T1000 (cell line): ENCODE data around the gene RNU2-63P.
"Not testable (repeated sequence)": the region's sequence is repeated elsewhere in the genome, so short reads cannot be mapped to it uniquely, and the experiment has no call there.

ENCODE experiments used
- DNase-seq: peaks from one replicate; lab custom pipeline; 2025; ENCODE audit warnings: mixed read lengths; lab: John Stamatoyannopoulos, UW

The RNU2-63P gene

DNA sequence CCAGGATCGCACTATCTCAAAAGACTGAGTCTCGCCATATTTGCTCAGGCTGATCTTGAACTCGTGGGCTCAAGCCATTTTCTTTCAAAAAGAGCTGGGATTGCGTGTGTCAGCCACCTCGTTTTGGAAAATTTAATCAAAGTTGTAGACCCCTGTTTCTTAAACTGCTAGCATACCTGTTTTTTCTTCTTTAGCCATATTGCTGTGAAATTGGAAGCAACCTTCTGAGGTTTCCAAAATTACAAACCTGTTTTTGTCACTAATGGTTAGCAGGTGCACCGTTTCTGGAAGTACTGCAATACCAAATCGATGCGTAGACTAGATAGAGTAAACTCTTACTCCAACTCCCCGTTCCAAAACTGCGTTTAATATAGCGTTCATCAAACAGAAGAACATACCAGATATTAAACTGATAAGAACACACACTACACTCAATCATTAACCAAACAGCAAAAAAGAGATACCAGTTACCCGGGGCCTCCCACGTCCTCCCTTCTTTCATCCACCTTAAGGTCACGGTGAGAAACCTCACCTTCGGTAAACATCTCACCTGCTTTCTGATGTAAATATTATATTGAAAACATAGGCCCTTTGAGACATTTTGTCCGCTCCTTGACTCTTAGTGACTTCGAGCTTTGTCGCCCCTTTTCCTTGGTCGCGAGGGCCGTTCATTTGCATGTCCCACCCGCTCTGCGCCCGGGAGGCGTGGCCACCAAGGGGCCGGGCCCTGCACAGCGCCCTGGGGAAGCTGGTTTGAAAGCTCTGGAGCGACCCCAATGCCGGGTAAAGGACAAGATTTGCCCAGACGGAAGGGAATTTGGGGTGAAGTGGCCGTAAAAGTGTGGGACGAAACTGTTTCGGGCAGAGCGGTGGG lies at the start of gene RNU2-63P:
Gene RNU2-63P (minus strand): TSS at position 462 of the 874 bp plus-strand sequence.
- no peak for DNase-seq

DNA sequence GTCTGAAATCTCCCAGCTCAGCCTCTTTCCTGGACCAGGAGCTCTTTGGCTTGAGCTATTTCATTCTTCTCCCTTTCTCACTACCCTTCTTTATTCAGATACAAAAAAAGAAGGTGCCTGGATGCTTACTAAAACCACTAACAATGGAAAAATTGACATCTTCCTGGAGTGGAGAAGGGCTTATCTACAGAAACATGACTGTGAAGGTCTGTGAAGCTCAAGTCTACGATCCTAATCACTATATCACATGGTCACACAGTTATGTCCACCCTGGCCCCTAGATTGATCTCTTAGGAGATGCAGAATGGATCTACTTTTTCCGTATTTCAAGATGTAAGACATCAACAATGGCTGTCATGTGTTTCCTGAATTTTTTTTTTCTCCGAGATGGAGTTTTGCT lies 44.9 kb upstream of the RNU2-63P start:
- no peak for DNase-seq

DNA sequence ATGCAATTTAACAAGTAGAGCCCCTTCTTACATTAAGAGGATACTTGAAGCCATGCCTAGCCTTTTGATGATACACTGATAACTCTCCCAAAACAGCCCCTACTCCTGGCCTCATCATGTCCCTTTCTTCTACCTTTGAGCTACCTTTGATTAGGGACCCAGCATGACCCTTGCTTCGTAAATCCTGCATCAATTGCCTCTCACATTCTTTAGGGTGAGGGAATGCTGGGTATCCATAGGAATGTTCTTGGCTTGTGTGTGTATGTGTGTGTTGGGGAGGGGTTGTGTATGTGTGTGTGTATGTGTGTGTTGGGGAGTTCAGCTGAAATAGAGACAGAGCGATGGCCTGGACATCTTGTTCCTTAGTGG lies 44.5 kb upstream of the RNU2-63P start:
- no peak for DNase-seq

DNA sequence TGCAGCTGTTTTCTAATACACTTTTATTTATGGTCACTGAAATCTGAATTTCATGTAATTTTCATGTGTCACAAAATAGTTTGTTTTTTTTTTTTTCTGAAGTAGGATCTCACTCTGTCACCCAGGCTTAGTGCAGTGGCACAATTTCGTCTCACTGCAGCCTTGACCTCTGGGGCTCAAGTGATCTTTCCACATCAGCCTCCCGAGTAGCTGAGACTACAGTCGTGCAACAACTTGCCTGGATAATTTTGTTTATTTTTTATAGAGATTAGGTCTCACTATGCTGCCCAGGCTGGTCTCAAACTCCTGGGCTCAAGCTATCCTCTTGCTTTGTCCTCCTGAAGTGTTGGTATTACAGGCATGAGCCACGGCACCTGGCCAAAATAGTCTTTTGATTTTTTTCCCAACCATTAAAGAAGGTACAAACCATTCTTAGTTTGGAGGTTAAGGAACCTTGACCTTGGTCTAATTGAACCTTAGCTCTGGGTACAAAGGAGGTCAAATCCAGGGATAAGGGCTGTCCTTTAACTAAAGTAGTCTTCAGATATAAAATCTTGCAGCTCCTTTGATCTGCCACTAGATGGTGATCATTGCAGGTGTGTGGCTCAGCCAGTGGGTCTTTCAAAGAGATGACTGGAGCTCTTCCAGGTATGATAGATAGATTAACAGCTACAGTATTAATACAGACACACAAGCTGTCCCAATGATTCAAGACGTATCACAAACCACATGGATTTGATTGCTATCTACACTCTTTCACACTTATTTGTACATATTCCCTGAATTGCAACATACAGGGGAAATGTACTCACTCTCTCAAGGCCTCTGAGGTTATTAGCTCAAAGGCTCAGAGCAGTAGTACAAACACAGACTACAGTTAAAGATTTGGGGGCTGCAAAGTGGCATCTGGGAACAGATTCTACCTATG lies 43.9 kb upstream of the RNU2-63P start:
- DNase-seq: peak; percentile 6

DNA sequence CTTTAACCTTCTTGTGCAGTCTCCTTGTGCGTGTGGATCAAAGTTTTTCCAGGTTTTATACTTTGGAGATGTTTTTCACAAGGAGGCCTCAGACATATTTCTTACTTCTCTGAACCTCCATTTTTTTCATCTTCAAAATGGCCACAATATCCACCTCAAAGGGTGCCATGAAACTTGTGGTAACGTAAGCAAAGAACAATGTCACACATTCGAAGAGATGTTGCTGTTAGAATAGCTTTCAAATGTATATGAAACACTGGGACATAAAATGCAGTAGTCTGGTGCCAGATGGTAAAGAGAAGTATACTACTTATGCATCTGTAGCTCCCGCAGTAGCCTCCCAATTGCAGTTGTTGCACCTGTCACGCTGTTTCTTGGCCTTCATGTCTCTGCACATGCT lies 41.8 kb upstream of the RNU2-63P start:
- DNase-seq: no peak

DNA sequence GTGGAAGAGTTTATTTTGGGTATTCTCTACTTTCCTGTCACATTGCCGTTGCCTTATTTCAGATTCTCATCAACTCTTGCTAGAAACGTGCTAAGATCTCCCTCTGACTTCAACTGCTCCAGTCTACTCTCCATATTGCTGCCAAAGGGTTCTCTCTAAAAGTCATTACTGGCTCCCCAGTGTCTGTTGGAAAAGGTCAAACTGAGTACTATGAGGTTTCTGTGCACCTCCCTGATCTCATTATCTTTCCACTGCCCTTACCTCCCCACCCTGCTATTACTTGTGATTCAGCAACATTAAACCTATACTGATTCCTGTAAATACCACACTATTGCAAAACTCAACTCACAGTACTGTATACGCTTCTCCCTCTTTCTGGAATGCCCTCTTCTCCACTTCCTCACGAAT lies 41.1 kb upstream of the RNU2-63P start:
- no peak for DNase-seq

DNA sequence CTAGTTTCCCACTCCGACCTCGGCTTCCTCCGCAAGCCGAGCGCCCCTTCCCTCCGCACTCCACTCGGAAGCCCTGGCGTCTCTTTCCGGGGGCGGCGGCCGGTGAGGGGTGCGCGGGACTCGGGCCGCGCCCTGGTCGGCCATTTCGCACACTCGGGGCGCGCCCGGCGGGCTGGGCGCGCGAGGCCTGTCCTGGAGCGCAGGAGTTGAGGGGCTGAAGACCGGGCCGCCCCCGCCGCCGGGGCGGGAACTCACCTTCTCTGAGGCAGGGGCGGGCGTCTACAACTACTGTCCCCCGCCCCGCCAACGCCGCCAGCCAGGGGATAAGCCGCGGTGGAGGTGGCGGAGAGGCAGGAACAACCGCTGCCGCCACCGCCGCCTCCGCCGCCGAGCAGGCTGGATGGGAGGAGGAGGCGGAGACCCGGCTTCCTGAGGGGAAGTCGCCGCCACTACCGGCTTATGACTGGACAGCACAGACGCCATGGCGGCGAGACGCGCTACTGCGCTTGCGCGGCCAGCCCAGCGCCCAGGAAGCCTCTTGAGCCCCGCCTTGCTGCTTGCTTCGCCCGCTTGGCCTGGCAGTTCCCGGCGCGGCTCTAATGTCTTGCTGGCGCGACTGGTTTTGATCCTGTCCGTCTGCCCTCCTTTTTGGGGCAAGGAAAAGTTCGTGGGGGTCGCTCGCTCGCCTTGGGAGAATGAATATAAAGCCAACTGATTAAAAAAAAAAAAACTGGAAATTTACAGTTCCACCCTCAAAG lies 39.2 kb upstream of the RNU2-63P start, which contains the start of gene KRCC1:
Gene KRCC1 (minus strand): TSS at position 413 of the 758 bp plus-strand sequence. CDS start 27,220 bp downstream, outside the sequence.
- peak; percentile 87 for DNase-seq

DNA sequence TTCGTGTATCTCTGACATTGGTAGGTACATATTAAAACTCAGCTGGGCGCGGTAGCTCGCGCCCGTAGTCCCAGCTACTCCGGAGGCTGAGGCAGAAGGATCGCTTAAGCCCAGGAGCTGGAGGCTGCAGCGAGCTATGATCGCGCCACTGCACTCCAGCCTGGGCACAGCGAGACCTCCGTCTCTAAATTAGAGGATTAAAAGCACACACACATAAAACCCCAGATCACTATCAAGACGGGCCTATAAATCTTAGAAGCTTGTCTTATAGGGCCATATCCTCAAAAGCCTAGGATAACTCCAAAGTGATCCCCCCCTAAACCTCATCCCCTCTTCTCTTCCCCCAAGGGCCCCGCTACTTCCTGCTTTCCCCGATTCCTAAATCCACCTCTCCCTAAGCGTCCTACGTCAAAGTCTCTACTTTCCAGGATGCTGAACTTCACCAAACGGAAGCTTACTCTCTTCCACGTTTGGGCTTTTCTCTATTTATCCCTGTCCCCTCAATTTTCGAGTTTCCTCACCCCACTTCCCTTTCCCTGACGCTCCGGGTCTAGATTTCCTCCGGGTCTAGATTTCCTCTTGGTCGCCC lies 38.5 kb upstream of the RNU2-63P start:
- no peak for DNase-seq

DNA sequence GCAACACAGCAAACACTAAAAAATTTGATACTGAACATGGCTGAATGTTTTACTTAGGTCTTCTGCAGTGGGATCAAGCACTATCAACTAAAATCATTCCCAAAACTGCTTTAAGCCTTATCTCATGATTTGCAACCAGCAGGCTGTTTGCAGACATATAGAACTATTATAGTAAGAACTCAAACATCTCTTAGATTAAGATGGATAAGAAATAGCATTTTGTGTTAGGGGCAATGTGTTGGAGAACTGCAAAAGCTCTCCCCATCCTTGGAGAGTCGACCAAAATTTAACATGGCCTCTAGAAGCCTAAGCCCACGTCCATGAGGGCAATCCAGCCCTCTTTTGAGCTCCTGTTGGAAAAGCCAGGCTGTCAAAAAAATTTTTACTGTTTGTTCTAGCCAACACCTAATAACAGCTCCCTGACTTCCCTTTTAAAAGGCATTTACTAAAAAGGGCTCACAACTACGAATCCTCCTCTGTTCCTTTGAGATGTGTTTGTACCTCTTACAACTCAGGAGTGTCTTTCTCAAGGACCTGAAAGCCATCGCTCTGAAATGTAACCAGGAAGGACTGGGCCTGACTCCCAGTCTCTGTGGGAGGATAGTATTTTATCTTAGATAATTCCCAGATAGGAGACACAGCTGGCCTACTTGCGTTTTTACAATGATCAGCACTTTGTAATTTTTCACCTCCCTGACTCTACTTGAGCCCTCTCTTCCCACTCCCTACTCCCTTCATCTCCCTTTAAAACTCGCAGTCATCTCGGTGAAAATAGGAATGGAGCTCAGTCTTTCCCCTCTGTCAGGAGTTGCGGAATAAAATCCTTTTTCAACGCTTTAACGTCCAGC lies 37.8 kb upstream of the RNU2-63P start:
- no peak for DNase-seq

DNA sequence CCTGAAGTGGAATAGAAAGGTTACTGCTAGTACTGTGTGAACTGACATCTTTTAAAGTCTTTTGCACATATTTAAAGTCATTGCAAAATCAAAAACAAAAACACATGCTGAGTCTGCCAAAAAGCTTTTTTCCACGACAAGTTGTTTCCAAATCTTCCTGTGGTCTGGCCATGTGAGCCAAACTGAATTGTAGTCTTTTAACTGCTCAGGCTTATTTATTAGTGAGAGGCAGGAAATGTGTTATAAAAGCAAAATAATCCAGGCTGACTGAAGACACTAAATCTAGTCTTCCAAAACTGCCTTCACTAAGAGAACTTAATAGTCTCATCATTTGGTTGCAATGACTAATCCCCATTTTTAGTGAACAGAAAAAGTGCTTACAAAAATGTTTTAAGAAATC lies 36.9 kb upstream of the RNU2-63P start:
- no peak for DNase-seq

DNA sequence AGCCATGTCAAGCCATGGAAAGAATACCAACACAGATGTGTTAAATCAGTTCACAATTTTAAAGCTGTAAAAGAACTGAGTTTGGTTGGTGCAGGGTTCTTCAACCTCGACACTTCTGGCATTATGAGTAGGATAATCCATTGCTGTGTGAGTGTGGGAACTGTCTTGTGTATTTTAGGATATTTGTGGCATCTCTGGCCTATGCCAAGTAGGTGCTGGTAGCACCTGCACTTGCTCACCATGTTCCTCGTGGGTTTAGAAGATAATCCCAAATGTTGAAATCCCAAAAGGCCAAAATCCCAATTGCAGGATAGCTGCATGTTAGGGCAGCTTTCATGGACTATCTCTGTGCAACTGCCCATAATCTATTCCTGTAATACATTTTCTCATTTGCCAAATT lies 35.4 kb upstream of the RNU2-63P start:
- DNase-seq: no peak

DNA sequence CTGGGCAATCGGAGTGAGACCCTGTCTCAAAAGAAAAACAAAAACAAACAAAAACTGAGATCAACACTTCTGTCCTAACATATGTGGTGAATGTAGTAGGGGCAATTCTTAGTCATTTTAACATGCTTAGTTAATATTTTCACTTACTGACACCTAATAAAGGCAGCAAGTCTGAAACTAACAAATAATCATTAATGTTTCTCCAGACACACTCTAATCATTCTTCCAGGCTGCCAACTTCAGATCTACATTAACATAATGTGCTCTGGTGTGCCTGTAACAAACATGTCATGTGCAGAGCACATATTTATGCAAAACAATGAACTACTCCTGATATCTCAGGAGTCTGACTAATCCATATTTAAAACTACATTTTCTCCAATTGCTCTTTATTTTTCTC lies 33.3 kb upstream of the RNU2-63P start:
- DNase-seq: no peak

DNA sequence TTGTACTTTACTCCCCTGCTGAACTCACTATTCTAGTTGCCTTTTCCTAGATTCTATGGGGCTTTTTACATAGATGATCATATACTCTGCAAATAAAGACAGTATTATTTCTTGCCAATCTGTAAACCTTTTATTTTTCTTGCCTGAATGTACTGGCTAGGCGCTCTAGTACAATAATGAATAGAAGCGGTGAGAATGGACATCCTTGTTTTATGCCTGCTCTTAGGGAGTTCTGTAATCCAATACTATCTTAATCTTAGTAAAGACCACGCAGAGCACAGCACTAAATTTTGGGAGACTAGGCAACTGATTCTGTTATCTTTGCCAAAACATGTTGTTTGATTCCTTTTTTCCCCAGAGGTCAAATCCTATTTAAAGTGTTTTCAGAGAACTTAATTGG lies 32.2 kb upstream of the RNU2-63P start:
- DNase-seq: no peak

DNA sequence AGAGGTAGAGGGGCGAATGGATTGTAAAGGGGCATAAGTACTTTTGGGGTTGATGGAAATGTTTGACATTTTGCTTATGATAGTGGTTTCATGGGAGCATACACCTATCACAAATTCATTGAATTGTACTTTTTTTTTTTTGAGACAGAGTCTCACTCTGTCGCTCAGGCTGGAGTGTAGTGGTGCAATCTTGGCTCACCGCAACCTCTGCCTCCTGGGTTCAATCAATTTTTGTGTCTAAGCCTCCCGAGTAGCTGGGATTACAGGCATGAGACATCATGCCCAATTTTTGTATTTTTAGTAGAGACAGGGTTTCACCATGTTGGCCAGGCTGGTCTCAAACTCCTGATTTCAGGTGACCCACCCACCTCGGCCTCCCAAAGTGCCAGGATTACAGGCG lies 29.2 kb upstream of the RNU2-63P start:
- not testable (repeated sequence) for DNase-seq

DNA sequence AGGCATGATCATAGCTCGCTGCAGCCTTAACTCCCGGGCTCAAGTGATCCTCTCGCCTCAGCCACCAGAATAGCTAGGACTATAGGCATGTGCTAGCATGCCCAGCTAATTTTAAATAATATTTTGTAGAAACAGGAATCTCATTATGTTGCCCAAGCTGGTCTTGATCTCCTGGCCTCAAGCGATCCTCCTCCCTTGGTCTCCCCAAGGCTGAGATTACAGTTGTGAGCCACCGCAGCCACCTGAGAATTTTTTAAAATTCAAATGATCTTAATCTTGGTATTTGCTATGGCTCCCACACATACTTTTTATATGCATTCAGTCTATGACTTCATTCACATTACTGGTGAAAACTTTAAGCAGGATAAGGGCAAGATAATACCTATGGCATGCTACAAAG lies 26.1 kb upstream of the RNU2-63P start:
- no peak for DNase-seq

DNA sequence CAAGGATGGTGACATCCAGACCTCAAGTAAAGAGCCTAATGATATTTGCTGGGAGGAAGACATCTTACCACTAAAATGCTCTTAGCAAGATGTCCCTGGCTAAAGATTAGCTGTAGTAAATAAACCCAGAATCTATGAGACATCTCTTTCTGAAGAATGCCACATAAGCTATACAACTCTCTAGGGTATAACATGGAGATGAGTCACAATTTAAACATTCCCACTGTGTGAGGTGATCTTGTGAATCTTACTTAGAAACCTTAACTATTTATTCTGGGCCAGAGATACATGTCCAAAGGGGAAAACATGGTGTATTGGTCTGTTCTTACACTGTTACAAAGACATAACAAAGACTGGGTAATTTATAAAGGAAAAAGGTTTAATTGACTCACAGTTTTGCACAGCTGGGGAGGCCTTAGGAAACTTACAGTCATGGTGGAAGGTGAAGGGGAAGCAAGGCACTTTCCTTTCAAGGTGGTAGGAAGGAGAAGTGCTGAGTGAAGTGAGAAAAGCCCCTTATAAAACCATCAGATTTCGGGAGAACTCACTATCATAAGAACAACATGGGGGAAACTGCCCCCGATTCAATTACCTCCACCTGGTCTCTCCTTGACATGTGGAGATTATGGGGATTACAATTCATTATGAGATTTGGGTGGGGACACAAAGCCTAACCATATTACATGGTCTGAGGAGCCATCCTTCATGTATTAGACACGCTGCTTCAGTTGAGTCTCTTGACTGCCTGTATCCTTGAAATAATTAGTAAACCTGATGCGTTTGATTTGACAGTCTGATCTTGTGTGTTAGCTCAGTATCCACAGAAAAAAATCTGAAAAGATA lies 22.1 kb upstream of the RNU2-63P start:
- peak; percentile 7 for DNase-seq

DNA sequence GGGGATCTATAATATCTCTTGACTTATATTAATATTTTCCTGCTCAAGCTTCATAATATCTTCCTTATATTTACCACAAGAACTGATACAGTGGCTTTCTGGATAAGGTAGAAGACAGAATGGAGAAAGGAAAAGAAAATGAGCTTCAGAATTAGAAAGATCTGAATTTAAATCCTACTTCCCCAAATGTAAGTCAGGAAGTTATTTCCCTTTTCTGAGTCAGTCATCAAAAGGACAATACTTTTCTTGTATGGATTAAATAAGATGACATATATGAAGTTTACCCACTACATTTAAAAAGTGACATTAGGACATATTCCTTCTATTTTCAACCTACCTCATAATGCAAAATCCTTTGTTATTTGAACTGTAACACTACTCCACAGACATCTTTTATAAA lies 20.3 kb upstream of the RNU2-63P start:
- no peak for DNase-seq

DNA sequence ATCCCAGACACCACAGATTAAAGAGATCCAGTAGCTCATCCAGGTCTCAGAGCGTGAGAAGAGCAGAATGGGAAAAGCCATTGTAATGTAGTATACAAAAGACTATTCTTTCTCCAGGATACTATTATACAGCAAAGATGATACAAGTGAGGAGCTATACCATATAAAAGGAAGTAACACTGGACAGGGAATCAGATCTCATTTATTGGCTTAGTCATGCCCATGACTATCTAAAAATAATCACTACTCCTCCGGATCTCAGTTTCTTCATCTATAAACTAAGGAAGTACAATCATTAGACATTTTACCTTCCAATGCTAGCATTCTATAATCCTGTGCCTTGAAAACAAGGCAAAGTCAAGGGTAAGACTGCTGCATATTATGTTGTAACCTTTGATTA lies 19.8 kb upstream of the RNU2-63P start:
- DNase-seq: no peak

DNA sequence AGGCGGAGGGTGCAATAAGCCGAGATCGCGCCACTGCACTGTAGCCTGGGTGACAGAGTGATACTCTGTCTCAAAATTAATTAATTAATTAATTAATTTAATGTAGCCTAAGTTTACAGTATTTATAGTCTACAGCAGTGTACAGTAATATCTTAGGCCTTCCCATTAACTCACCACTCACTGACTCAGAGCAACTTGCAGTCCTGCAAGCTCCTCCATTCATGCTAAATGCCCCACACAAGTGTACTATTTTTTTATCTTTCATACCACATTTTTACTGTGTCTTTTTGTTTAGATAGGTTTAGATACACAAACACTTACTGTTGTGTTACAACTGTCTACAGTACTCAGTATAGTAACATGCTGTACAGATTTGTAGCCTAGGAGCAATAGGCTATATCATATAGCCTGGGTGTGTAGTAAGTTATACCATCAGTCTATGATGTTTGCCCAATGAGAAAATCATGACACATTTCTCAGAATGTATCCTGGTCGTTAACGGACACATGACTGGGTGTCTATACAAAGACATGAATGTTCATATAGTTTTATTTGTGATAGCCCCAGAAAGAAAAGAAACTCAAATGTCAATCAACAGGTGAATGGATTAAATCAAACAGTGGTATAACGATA lies 15.8 kb upstream of the RNU2-63P start:
- DNase-seq: no peak
